Stimulated activated CD4-positive, alpha-beta T cell treated with anti-CD3 and anti-CD28 coated beads, Interleukin-4, amount 100 ng/mL, for 1 hour (primary cell): Measurements from ENCODE around the gene DCLK3.

Source experiments
- DNase-seq: peaks from one replicate; pipeline ENCODE4 v3.0.0-alpha.2; 2020

DCLK3 gene

GRCh38 chr3:36765104-36765503 lies 751 bp upstream of the DCLK3 start:
- DNase-seq, result no peak

- DNase-seq, result no peak
These were observed 318 bp upstream of the DCLK3 start for GRCh38 chr3:36764704-36765038.

- no peak for DNase-seq
These were observed 1.2 kb downstream of the DCLK3 start for GRCh38 chr3:36762918-36763849.

GRCh38 chr3:36761779-36762178 lies 2.6 kb downstream of the DCLK3 start:
- DNase-seq, result no peak

GRCh38 chr3:36756269-36756668 lies 8.1 kb downstream of the DCLK3 start:
- DNase-seq, result no peak

- DNase-seq, result no peak
These were observed 13.0 kb downstream of the DCLK3 start for GRCh38 chr3:36751326-36751725.

- DNase-seq, result no peak
These were observed 13.6 kb downstream of the DCLK3 start for GRCh38 chr3:36750737-36751136.

GRCh38 chr3:36744763-36745162 lies 19.6 kb downstream of the DCLK3 start:
- DNase-seq, result no peak

GRCh38 chr3:36743826-36744225 lies 20.5 kb downstream of the DCLK3 start:
- no peak for DNase-seq

- DNase-seq, result no peak
These were observed 23.1 kb downstream of the DCLK3 start for GRCh38 chr3:36741285-36741684.

- no peak for DNase-seq
These were observed 23.6 kb downstream of the DCLK3 start for GRCh38 chr3:36740787-36741186.

GRCh38 chr3:36738702-36739101 lies 25.7 kb downstream of the DCLK3 start:
- DNase-seq, result no peak

- DNase-seq, result no peak
These were observed 28.1 kb downstream of the DCLK3 start for GRCh38 chr3:36736301-36736700.

GRCh38 chr3:36734742-36735141 lies 29.6 kb downstream of the DCLK3 start:
- DNase-seq, result no peak

- no peak for DNase-seq
These were observed 30.6 kb downstream of the DCLK3 start for GRCh38 chr3:36733723-36734122.

- no peak for DNase-seq
These were observed 31.1 kb downstream of the DCLK3 start for GRCh38 chr3:36733162-36733696.

- no peak for DNase-seq
These were observed 33.4 kb downstream of the DCLK3 start for GRCh38 chr3:36730966-36731365.

- DNase-seq, result no peak
These were observed 34.9 kb downstream of the DCLK3 start for GRCh38 chr3:36729204-36730056.

GRCh38 chr3:36714343-36715086 lies 49.8 kb downstream of the DCLK3 start:
- no peak for DNase-seq

- no peak for DNase-seq
These were observed 50.4 kb downstream of the DCLK3 start for GRCh38 chr3:36713904-36714303.

GRCh38 chr3:36710606-36711005 lies 53.7 kb downstream of the DCLK3 start:
- DNase-seq, result no peak

GRCh38 chr3:36709826-36710365 lies 54.5 kb downstream of the DCLK3 start:
- no peak for DNase-seq

GRCh38 chr3:36709281-36709680 lies 55.1 kb downstream of the DCLK3 start:
- DNase-seq, result no peak
